ENCODE data around the gene THOC6. TPM values are rescaled to one million over a fixed set of nuclear protein-coding genes. Genes with fewer than 3 reads are reported as not detected.

Gene THOC6
- total and polyA plus RNA-seq, 2 donors (not counting 3 experiments of a cell fraction or from before 2014, with no cell fraction given), result 23.9 to 39.3 TPM

DNA sequence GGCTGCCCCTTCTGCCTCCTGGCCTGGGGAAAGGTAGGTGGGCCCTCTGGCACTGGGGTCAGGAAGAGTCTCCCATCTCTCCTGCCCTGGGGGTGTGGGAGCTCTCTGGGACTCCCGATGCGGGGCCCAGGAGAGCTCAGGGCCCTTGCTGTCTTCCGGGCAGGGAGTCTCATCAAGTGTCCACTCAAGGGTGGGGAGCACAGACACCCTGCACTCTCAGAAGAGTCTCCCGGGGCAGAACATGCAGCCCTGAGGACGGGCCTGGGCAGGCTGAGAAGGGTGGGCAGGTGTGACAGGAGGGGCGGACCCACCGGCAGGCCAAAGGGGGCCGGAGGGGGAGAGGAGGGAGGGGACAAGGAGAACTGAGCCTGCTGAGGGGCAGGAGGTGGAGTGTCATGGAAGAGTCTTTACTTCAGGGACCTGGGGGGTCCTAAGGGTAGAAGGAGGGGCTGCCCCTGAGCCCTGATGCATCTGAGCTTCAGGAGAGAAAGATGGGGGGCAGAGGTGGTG lies 35.2 kb upstream of the THOC6 start:
- ChIA-PET POLR2A (no interaction called here), CTCF (interaction anchor here (0.5 to 0.9 kb wide), 2 partner anchors 40 to 43 kb away, joined by 3 to 4 read pairs; no protein-coding TSS in a partner anchor)
- intact Hi-C loops (cut with micrococcal nuclease), result no loop called here
- Histone ChIP-seq H3K27ac (ENCODE audit: insufficient read depth, low read depth, low read length) (no peak overlapping the region), H3K4me3 (replicated peaks in 1 of 3; ENCODE audit: insufficient read depth in 1 of 3, low read depth in 1 of 3, low read length in 3 of 3) (no peak overlapping the region), H4K20me1 (replicated peaks; ENCODE audit: control insufficient read depth, extremely low read depth, insufficient read depth, low read length) (no peaks in the 10 kb centered on the region), H3K36me3 (ENCODE audit: control insufficient read depth in 2 of 2, extremely low read depth in 1 of 2, insufficient read depth in 2 of 2, low read length in 2 of 2) (no peaks in the 10 kb centered on the region), H3K4me1 (ENCODE audit: control insufficient read depth, extremely low read depth, insufficient read depth, low read length) (no peaks in the 10 kb centered on the region), H3K9me3 (replicated peaks; ENCODE audit: control insufficient read depth, insufficient read depth, low read length) (no peaks in the 10 kb centered on the region), H2AFZ (ENCODE audit: low read depth, low read length) (no peak overlapping the region), H3K79me2 (ENCODE audit: control insufficient read depth, insufficient read depth, low read length) (no peaks in the 10 kb centered on the region), H3K9me1 (replicated peaks; ENCODE audit: control insufficient read depth, extremely low read depth, insufficient read depth, low read length) (no peaks in the 10 kb centered on the region), H3K4me2 (ENCODE audit: insufficient read depth, low read length) (no peak overlapping the region), H3K27me3 (ENCODE audit: control insufficient read depth in 2 of 2, insufficient read depth in 2 of 2, low read length in 2 of 2) (peaks cover 0 to 5% of the 10 kb centered on the region in 2 experiments), H3K9ac (replicated peaks; ENCODE audit: extremely low read depth, insufficient read depth, low read length) (no peak overlapping the region)
- no peak for TF ChIP-seq EZH2 (IDR thresholded peaks at IDR 0.05; ENCODE audit: borderline replicate concordance, low read depth, low read length, severe bottlenecking)
- TF ChIP-seq POLR2A (IDR thresholded peaks at IDR 0.05; ENCODE audit: low read depth, low read length), result no peak
- no peak for TF ChIP-seq JUN (IDR thresholded peaks at IDR 0.05; ENCODE audit: borderline replicate concordance, insufficient read depth, insufficient read length, low read depth)
- TF ChIP-seq, protein P1, sequence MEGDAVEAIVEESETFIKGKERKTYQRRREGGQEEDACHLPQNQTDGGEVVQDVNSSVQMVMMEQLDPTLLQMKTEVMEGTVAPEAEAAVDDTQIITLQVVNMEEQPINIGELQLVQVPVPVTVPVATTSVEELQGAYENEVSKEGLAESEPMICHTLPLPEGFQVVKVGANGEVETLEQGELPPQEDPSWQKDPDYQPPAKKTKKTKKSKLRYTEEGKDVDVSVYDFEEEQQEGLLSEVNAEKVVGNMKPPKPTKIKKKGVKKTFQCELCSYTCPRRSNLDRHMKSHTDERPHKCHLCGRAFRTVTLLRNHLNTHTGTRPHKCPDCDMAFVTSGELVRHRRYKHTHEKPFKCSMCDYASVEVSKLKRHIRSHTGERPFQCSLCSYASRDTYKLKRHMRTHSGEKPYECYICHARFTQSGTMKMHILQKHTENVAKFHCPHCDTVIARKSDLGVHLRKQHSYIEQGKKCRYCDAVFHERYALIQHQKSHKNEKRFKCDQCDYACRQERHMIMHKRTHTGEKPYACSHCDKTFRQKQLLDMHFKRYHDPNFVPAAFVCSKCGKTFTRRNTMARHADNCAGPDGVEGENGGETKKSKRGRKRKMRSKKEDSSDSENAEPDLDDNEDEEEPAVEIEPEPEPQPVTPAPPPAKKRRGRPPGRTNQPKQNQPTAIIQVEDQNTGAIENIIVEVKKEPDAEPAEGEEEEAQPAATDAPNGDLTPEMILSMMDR (IDR thresholded peaks at IDR 0.05; ENCODE audit: extremely low read depth in 1 of 2, insufficient read depth in 1 of 2, low read depth in 1 of 2, low read length in 2 of 2), result no peak
- no peak for TF ChIP-seq POLR2AphosphoS5 (IDR thresholded peaks at IDR 0.05; ENCODE audit: insufficient read depth, low read depth, low read length)
- no peak for TF ChIP-seq GATA2 (IDR thresholded peaks at IDR 0.05; ENCODE audit: insufficient read depth, insufficient read length, low read depth, low read length)
- TF ChIP-seq FOS (IDR thresholded peaks at IDR 0.05; ENCODE audit: borderline replicate concordance, insufficient read depth, low read length), result no peak
- TF ChIP-seq MYC (IDR thresholded peaks at IDR 0.05; ENCODE audit: low read depth, low read length), result no peak
- TF ChIP-seq, protein P2, sequence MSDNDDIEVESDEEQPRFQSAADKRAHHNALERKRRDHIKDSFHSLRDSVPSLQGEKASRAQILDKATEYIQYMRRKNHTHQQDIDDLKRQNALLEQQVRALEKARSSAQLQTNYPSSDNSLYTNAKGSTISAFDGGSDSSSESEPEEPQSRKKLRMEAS (IDR thresholded peaks at IDR 0.05; ENCODE audit: insufficient read depth, insufficient read length), result no peak
- no peak for FAIRE-seq
- no TSS peak for BruUV-seq (replicated peaks)
- no peak for DNase-seq (ENCODE audit: low read depth, low spot score)
- dilution Hi-C loops (cut with MboI; ENCODE audit: extremely low pct_ligation_motif_present, low sequenced_read_pairs), result no loop called here

Measured in endothelial cell of umbilical vein (primary cell).